Psoas muscle (tissue), 8 donors: Measurements from ENCODE around the gene HLA-DQA1. TPM values are rescaled to one million over a fixed set of nuclear protein-coding genes. Genes with fewer than 3 reads are reported as not detected.

Source experiments
- ATAC-seq, 4 donors: fragments of 200-7000 bp; cut with Tn5 transposase; one replicate each; pipeline ENCODE4 v1.9.1; 2020; ENCODE audit warnings: moderate library complexity in 3 of 4, mild to moderate bottlenecking in 2 of 4
- DNase-seq, 2 donors: peaks; one replicate each; pipeline ENCODE4 v3.0.0-alpha.2; 2020
- H3K27ac ChIP-seq: fragments of 200-600 bp; one replicate; pipeline ENCODE4 v1.8.0; 2022
- H3K27me3 ChIP-seq, 3 donors: fragments of 200-600 bp in 1 of 3; one replicate each; pipeline versions ENCODE4 v1.6.1 to v1.8.0; 2013 to 2022; ENCODE audit warnings: low read length in 2 of 3, mild to moderate bottlenecking in 2 of 3, moderate library complexity in 1 of 3; ENCODE audit not compliant: insufficient read depth in 3 of 3
- H3K36me3 ChIP-seq, 2 donors: fragments of 200-600 bp in 1 of 2; one replicate each; pipeline versions ENCODE4 v1.6.1 to v1.8.0; 2013 to 2022; ENCODE audit warnings: low read depth in 1 of 2, mild to moderate bottlenecking in 1 of 2, moderate library complexity in 1 of 2; ENCODE audit not compliant: insufficient read depth in 1 of 2
- H3K4me1 ChIP-seq: fragments of 200-600 bp; one replicate; pipeline ENCODE4 v1.8.0; 2022
- H3K4me3 ChIP-seq: fragments of 200-600 bp; one replicate; pipeline ENCODE4 v1.8.0; 2022; ENCODE audit warnings: mild to moderate bottlenecking
- H3K9me3 ChIP-seq: fragments of 200-600 bp; one replicate; pipeline ENCODE4 v1.8.0; 2022
- CTCF ChIP-seq: fragments of 200-600 bp; IDR thresholded peaks from one replicate; pipeline ENCODE4 v1.8.0; 2022; ENCODE audit warnings: antibody characterized with exemption
- WGBS, 3 donors: extraction: QIAGEN DNeasy Blood & Tissue Kit; methylation state at CpG; one replicate each; pipeline versions ENCODE4 v1.1.6 to v1.1.7; 2013; 5-methylcytosine and 5-hydroxymethylcytosine counted together
- intact Hi-C, 2 donors: fragments of 100-400 bp; cut with DNase I; formaldehyde crosslinking; loops; one replicate each; pipeline versions ENCODE4 v1.11.0 to v1.14.2; 2022
- polyA plus RNA-seq, 3 donors: library from polyadenylated mRNA; stranded (reverse); fragments of 200-250 nt; gene quantifications; one replicate each; pipeline ENCODE4 v1.2.3, GENCODE V29; 2013
- total RNA-seq, 4 donors: library from RNA; stranded (reverse); fragmentation: NEBNext Ultra II Directional in 2 of 4; extraction: Animal tissue kit (Norgen Biotek cat#: 25700) in 2 of 4; gene quantifications; one replicate each; pipeline versions ENCODE4 v1.2.1 to v1.2.4, GENCODE V29; 2021 to 2023
- donor health status: healthy with polysubstance abuse.
- donor health status: DM: no; HTN: no; CAD: no; lungs with moderate emphysema.
- donor health status: Bipolar disorder and iron deficiency.
- donor health status: healthy.
- donor health status: DM: yes; HTN: yes; CAD: no.
- donor health status: DM: no; HTN: no; CAD: no.
- donor health status: DM: no; HTN: no; CAD: no.
- donor health status: DM: yes; HTN: yes; CAD: no.

HLA-DQA1 gene
- total and polyA plus RNA-seq, 7 donors = 1.3 to 7.8 (median 5.9) TPM

DNA sequence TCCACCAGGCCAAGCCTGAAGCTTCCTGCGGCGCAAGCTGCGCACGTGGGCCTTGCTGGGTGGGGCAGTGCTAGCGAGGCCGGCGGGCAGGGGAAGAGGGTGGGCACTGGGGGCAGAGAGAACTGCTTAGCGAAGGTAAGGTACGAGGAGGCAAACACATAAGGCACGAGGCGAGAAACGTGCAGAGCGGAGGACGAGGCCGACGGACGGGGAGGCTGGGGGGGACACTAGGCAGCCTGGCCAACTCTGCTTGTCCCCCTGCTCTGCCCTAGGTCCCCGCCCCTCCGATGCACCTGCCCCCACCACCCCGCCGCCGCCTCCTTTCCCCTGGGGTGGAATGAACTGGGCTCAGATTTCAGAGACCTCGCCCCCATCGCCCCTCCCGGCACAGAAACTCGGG is 27.1 kb downstream of the HLA-DQA1 start:
- peak in 1 of 2 donors; percentile 10 for DNase-seq
- Histone ChIP-seq H3K36me3 (no peaks in the 10 kb centered on the region), H3K4me1 (no peaks in the 10 kb centered on the region), H3K27ac (no peak overlapping the region), H3K4me3 (no peak overlapping the region), H3K27me3 (peaks cover 0 to 4% (median 0%) of the 10 kb centered on the region in 3 donors), H3K9me3 (no peaks in the 10 kb centered on the region)
- WGBS, 3 donors = 13 to 35% (median 19%) methylated on average over 21 to 26 of the region's 26 CpGs
- ATAC-seq = no peak
- no peak for TF ChIP-seq CTCF
- intact Hi-C loops = no loop called here

- no peak overlapping the region for H3K4me3 ChIP-seq
- no peak for TF ChIP-seq CTCF
- peaks cover 0 to 4% (median 0%) of the 10 kb centered on the region in 3 donors for H3K27me3 ChIP-seq
- intact Hi-C loops = no loop called here
- H3K27ac ChIP-seq = no peak overlapping the region
- no peaks in the 10 kb centered on the region for H3K9me3 ChIP-seq
- DNase-seq (peak; percentile 22 to 32), ATAC-seq (peak in 2 of 4 donors; percentile 41 to 58)
- no peaks in the 10 kb centered on the region for H3K4me1 ChIP-seq
- H3K36me3 ChIP-seq = no peaks in the 10 kb centered on the region
- WGBS, 3 donors = 0 to 2% (median 1%) methylated on average over 44 to 47 of the region's 47 CpGs
These were observed 27.7 kb downstream of the HLA-DQA1 start for GRCh38 chr6:32664827-32665362.

GRCh38 chr6:32665661-32666060 is 28.5 kb downstream of the HLA-DQA1 start:
- TF ChIP-seq CTCF = no peak
- no peak overlapping the region for H3K27ac ChIP-seq
- DNase-seq (no peak), ATAC-seq (no peak)
- peaks cover 0 to 4% (median 0%) of the 10 kb centered on the region in 3 donors for H3K27me3 ChIP-seq
- no peaks in the 10 kb centered on the region for H3K4me1 ChIP-seq
- intact Hi-C loops = no loop called here
- H3K36me3 ChIP-seq = no peaks in the 10 kb centered on the region
- H3K9me3 ChIP-seq = no peaks in the 10 kb centered on the region
- H3K4me3 ChIP-seq = no peak overlapping the region
- 8 to 19% (median 12%) methylated on average over 3 of the region's 3 CpGs for WGBS, 3 donors

- Histone ChIP-seq H3K27ac (no peak within 1 kb of the TSS), H3K9me3 (no peaks in the 10 kb centered on the region), H3K36me3 (no peaks in the 10 kb centered on the region), H3K4me3 (no peak within 1 kb of the TSS), H3K27me3 (peaks cover 0 to 4% (median 0%) of the 10 kb centered on the region in 3 donors), H3K4me1 (no peaks in the 10 kb centered on the region)
- intact Hi-C loops = no loop called here
- 8 to 22% (median 17%) methylated on average over 16 of the region's 16 CpGs for WGBS, 3 donors
- DNase-seq = no peak
- peak in 3 of 4 donors; percentile 46 to 77 (median 73) for ATAC-seq
- TF ChIP-seq CTCF = no peak
These were observed 29.5 kb downstream of the HLA-DQA1 start, which contains the start of gene HLA-DQB1 for GRCh38 chr6:32666420-32667300. Gene HLA-DQB1 (minus strand): TSS chr6:32666657. CDS start chr6:32666607, 50 bp downstream.
